ENCODE measurements around the gene PCDHGB2.
"Not testable (repeated sequence)": the region's sequence is repeated elsewhere in the genome, so short reads cannot be mapped to it uniquely, and the experiment has no call there.

PCDHGB2 gene

DNA sequence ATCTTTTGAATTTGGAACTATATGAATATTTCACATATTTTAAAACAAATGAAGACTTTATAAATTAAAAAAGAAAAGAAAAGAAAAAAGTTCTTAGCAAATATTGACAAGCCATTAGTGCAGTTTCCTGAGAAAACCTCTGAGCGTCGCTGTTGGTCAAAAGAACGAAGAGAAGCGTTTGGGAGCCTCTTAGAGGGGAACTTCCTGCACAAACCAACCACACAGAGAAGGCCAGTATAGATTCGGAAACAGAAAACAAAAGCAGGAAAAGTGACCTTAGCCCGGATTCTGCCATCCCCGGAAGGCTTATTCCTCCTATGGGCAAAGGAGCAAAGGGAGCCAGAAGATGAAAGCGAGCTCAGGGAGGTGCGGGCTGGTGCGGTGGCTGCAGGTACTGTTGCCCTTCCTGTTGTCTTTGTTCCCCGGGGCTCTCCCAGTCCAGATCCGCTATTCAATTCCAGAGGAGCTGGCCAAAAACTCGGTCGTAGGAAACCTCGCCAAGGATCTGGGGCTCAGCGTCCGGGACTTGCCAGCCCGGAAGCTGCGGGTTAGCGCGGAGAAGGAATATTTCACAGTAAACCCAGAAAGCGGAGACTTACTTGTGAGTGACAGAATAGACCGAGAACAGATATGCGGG is at the start of gene PCDHGB2:
PCDHGB2 (plus strand) TSS at position 205 of the 637 bp plus-strand sequence; CDS start at position 347, 142 bp downstream.
- DNase-seq (ENCODE audit: low spot score), result no peak

DNA sequence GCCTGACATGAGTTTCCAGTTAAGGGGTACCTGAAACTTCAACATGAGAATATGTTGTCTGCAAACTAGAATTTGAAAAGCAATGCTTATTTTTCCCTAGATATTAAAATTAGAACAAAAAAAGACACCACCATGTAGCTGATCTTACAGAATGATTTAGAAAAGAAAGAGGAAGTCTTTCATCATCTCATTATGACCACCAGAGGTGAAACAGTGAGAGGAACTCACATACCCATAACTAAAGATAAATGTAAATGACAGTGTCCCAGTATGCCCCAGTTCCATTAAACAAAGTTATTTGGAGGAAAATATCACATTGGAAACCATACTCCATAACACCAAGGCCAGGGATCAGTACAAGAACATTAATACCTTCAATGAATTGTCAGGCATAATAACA is 46.1 kb upstream of the PCDHGB2 start:
- DNase-seq (ENCODE audit: low spot score), result no peak

DNA sequence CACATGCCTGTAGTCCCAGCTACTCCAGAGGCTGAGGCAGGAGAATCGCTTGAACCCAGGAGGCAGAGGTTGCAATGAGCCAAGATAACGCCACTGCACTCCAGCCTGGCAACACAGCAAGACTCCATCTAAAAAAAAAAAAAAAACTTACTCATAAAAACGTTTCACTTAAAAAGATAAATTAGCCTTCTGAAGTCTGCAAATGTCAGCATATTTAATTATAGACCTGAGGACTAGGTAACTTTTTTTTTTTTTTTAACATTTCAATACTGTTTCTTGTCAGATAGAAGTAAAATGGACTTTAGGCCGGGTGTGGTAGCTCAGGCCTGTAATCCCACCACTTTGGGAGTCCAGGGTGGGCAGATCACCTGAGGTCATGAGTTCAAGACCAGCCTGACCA is 42.8 kb upstream of the PCDHGB2 start:
- not testable (repeated sequence) for DNase-seq (ENCODE audit: low spot score)

DNA sequence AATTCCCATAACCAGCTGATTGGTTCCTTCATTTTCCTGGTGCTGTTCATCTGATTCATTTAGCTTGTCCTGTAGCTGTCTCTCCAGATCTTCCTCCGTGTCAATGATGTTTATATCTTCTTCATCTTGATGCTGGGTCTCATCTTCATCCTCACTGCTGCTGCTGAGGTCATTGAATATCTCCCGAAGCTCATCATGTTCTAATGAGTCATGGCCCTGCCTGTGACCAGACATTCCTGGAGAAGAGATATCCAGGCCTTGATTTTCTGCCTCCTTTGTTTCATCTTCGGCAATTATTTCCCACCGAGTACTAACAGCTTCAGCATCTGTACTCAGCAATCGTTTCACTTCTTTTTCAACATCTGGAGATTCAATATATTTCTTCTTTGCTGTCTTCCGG is 40.6 kb upstream of the PCDHGB2 start:
- DNase-seq (ENCODE audit: low spot score), result no peak

DNA sequence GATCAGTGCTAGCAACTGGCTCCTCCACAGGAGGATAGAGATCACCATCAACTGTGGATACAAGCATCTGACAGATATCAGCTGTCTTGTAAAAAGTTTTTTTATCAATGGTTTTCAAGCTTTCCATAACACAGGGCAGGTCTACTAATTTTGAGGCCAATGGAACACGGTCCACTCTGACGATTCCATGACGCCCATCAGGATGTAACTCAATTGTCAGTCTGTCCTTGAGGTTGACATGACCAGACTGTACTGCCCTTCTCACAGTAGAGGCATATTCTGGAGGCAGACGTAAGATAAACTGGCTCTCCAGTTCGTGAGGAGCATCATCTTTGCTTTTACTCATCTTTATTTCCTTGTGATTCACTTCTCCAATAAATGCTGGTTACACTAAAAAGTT is 40.1 kb upstream of the PCDHGB2 start:
- DNase-seq (ENCODE audit: low spot score), result no peak

DNA sequence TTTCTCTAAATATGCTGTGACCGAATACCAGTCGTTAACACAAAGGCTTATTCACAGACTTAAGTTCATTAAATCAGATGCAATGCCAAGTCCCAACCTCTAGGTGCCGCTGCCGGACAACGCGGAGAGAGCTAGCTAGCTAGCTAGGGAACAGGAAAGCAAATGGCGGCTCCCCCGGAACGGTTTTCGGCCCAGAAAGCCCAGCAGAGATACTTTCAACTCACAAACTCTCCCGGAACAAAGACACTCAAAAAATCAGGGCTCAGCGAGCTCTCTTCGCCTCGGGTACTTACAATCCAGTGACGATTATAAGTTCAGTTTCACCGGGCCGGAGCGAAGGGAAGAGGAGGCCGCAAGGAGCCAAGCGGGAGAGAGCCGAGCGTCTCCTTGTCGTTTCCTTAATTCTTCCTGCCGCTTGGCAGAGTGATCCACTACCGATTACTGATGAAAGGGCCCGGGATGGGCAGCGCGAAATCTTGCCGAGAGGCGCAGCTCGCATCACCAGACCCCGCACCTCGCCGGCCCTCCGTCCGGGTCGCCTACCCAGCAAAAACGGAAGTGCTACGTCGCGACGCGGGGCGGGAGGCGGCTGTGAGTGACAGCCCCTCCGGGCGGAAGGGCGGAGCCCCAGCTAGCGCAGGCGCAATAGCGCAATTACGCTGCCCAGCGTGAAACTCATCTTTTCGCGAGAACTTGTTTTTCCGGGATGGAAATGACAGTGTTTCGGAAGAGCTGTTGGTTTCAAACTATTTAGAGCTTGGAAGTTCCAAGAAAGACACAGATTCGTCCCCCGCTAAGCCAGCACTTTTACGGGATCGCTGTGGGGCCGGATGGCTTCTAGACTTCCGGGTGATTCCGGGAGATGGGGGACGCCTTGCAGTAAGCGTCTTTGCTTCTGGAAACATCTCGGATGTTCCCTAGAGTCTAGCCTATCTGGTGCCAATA is 39.3 kb upstream of the PCDHGB2 start, which contains the start of gene TAF7:
TAF7 (minus strand) TSS at position 560 of the 945 bp plus-strand sequence. CDS start 740 bp downstream, outside the sequence.
- peak; percentile 93 for DNase-seq (ENCODE audit: low spot score)

DNA sequence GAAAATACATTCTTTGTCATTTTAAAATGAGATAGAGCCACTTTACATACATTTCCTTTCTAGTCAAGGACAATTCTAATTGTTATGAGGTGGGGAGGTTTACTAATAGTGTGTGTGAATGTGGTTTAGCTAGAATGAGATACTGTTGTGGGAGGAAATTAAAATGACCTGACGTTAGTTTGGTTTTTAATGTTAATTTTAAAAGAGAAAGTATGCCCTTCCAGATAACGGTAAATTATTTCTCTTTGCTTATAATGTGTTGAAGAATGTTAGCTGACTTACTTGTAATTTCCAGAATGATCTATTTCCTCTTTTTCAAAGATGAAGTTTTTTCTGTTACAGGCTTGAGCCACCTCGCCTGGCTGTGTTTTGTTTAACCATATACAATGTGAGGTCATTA is 37.5 kb upstream of the PCDHGB2 start:
- no peak for DNase-seq (ENCODE audit: low spot score)

DNA sequence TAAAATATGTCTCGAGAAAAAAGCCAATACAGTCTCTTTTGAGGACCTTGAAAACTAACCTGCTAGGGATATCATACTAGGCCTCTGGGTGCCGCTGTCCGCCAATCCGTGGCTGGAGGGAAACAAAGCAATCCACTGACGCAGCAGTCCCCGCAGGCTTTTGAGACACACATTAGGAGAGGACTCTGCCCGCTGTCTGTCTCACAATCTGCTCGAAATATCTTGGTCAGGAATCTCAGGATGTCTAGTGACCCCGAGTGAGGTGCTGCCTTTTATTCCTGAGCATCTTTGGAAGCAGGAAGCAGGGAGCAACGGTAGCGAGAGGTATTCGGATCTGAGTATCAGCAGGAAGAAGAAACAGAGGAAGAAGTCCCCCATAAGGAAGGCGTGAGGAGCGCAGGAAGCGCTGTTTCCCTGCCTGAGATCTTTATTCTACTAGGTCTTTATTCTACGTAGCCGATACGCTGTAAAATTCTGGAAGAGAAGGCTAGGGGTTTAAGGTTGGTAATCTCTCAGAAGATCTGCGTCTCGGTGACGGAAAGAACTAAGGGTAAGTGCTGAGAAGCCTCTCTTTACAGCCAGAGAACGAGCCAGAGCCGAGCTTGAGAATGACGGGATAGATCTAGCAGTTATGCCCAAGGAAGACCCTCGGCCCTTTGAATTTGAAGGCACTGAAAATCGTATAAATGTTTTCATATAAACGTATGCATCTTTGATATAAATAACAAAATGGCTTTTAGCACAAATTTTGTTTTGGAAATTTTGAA is 33.5 kb upstream of the PCDHGB2 start:
- DNase-seq (ENCODE audit: low spot score), result peak; percentile 72

DNA sequence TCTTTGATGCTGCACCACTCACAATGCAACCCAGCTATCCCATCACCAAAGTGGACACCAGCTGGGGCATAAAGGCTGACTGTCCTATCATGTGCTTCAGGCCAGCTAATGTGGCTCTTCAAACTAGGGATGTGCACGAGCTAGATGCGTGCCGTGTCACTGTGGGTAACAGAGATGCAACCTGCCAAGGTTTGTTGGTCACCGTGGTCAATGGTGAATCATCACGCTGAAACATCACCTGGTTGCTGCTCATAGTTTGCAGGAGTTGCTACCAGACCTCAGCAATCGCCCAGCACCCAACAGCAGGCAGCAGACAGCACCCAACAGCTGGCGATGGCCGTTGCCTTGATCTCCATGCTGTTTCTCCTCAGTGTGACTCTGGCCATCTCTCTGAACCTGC is 31.6 kb upstream of the PCDHGB2 start:
- DNase-seq (ENCODE audit: low spot score), result no peak

DNA sequence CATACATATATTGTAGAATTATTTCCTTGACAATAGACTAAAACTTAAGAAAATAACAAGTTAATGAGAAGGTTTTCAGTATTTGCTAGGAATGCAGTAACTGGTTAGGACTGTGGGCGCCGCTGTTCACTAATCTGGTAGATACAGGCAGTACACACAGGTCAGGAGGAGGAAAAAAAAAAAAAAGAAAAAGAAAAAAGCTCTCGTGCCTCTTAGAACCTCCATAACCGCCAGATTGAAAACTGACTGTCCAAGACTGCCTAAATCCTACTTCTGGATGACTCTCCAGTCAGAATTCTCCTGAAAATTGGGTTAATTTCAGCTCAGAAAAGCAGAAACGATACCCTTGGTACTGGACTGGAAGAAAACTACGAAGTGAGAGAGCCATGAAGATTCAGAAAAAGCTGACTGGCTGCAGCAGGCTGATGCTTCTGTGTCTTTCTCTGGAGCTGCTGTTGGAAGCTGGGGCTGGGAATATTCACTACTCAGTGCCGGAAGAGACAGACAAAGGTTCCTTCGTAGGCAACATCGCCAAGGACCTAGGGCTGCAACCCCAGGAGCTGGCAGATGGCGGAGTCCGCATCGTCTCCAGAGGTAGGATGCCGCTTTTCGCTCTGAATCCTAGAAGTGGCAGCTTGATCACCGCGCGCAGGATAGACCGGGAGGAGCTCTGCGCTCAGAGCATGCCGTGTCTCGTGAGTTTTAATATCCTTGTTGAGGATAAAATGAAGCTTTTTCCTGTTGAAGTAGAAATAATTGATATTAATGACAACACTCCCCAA is 29.3 kb upstream of the PCDHGB2 start, which contains the start of gene PCDHGA1:
PCDHGA1 (plus strand) TSS at position 216 of the 782 bp plus-strand sequence.
- DNase-seq (ENCODE audit: low spot score), result no peak

DNA sequence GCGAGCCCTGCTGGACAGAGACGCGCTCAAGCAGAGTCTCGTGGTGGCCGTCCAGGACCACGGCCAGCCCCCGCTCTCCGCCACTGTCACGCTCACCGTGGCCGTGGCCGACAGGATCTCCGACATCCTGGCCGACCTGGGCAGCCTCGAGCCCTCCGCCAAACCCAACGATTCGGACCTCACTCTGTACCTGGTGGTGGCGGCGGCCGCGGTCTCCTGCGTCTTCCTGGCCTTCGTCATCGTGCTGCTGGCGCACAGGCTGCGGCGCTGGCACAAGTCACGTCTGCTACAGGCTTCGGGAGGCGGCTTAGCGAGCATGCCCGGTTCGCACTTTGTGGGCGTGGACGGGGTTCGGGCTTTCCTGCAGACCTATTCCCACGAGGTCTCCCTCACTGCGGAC is 27.2 kb upstream of the PCDHGB2 start:
- DNase-seq (ENCODE audit: low spot score), result not testable (repeated sequence)

DNA sequence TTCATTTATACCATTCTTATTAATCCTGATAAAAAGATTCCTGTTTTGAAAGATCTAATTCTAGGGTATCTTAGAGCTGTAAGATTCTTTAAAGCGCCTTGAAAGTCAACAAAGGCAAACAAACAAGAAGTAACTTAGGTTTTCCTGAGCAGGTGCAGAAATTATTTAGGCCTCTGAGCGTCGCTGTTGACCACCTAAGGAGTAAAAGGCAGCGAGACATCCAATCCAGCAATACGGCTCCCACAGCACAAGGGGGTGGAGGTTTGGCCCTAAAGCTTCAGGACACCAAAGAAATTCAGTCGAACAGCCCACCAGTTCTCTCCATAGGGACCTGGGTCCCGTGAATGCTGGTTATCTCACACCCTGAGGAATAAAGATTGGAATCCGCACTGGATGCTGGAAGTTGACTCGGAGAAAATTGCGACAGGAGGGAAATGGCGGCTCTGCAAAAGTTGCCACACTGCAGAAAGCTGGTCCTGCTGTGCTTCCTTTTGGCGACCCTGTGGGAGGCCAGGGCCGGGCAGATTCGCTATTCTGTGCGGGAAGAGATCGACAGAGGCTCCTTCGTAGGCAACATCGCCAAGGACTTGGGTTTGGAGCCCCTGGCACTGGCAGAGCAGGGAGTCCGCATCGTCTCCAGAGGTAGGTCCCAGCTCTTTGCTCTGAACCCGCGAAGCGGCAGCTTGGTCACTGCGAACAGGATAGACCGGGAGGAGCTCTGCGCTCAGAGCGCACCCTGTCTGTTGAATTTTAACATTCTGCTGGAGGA is 21.1 kb upstream of the PCDHGB2 start, which contains the start of gene PCDHGA2:
PCDHGA2 (plus strand) TSS at position 223 of the 769 bp plus-strand sequence.
- no peak for DNase-seq (ENCODE audit: low spot score)

DNA sequence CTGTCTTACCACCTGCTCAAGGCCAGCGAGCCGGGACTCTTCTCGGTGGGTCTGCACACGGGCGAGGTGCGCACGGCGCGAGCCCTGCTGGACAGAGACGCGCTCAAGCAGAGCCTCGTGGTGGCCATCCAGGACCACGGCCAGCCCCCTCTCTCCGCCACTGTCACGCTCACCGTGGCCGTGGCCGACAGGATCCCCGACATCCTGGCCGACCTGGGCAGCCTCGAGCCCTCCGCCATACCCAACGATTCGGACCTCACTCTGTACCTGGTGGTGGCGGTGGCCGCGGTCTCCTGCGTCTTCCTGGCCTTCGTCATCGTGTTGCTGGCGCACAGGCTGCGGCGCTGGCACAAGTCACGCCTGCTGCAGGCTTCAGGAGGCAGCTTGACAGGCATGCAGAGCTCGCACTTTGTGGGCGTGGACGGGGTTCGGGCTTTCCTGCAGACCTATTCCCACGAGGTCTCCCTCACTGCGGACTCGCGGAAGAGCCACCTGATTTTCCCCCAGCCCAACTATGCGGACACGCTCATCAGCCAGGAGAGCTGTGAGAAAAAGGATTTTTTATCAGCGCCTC is 18.9 kb upstream of the PCDHGB2 start:
- not testable (repeated sequence) for DNase-seq (ENCODE audit: low spot score)

DNA sequence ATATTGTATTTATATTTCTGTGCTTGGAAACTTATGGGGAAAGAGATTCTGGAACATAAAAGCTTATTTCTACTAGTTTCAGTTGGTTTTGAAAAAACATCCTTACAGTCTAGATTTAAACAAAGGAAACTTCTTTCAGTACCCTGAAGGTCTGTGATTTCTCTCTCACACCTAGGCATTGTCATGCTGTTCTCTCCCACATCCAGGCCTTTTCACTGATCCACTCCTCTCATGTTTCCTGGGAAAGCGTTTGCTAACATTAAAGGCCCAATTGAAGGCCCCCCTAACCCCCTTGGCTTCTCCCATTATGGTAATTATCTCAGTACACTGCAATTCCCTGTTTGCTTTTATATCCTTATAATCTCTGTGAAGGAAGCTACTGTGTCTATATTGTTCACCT is 17.0 kb upstream of the PCDHGB2 start:
- DNase-seq (ENCODE audit: low spot score), result no peak

DNA sequence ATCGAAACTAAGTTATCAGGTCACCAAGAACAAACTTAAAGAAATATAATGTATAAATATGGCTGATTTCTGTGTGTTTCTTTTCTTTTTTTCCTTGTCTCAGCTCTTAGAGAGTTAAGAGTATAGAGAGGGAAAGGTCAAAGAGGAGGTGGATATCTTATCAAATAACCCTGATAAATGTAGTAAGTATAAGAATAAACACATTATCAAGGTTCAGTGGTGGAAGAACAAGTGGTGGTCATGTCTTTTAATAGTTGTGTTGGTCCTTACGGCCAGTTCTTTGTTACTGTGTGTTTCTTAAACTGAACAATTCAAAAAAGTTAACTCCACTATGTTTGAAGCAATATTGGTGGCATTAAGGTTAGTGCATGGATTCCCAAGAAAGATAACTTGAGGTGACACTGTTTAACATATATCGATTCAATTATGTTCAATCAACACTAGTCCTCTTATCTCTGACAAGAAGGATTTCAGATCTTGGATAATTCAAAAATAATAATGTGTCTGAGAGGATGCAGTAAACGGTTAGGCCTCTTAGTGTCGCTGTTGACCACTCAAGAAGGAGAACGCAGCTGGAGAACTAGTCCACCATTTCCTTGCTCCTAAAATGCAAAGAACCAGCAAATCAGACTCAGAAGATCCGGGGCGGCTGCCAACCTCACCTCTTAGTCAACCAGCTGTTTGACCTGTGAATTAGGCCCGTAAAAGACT is 16.4 kb upstream of the PCDHGB2 start, which contains the start of gene PCDHGA3:
PCDHGA3 (plus strand) TSS at position 588 of the 711 bp plus-strand sequence. CDS start 205 bp downstream, outside the sequence.
- DNase-seq (ENCODE audit: low spot score), result no peak

DNA sequence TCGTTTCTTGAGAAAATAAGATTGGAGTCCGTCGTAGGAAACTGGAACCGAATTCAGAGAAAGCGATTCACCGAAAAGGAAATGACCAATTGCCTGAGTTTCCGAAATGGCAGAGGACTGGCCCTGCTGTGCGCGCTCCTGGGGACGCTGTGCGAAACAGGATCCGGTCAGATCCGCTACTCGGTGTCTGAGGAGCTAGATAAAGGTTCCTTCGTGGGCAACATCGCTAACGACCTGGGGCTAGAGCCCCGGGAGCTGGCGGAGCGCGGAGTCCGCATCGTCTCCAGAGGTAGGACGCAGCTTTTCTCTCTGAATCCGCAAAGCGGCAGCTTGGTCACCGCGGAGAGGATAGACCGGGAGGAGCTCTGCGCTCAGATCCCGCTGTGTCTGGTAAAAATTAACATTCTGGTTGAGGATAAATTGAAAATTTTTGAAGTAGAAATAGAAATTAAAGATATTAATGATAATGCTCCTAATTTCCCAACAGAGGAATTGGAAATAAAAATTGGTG is 15.8 kb upstream of the PCDHGB2 start:
- DNase-seq (ENCODE audit: low spot score), result no peak

DNA sequence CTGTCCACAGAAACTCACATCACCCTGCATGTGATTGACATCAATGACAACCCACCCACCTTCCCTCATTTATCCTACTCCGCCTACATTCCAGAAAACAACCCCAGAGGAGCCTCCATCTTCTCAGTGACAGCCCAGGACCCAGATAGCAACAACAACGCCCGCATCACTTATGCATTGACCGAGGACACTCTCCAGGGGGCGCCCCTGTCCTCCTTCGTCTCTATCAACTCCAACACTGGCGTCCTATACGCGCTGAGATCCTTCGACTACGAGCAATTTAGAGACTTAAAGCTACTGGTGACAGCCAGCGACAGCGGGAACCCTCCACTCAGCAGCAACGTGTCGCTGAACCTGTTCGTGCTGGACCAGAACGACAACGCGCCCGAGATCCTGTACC is 14.5 kb upstream of the PCDHGB2 start:
- DNase-seq (ENCODE audit: low spot score), result no peak

DNA sequence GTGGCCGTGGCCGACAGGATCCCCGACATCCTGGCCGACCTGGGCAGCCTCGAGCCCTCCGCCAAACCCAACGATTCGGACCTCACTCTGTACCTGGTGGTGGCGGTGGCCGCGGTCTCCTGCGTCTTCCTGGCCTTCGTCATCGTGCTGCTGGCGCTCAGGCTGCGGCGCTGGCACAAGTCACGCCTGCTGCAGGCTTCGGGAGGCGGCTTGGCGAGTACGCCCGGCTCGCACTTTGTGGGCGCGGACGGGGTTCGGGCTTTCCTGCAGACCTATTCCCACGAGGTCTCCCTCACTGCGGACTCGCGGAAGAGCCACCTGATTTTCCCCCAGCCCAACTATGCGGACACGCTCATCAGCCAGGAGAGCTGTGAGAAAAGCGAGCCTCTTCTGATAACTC is 13.8 kb upstream of the PCDHGB2 start:
- DNase-seq (ENCODE audit: low spot score), result not testable (repeated sequence)

All from putamen (tissue), 1 donor.